Nucleus accumbens (tissue), 56 donors: ENCODE data around the gene STARD13.

Experiments used
- DNase-seq, 56 donors: peaks; one replicate each; lab custom pipeline; 2025; lab: John Stamatoyannopoulos, UW

The STARD13 gene, protein sequence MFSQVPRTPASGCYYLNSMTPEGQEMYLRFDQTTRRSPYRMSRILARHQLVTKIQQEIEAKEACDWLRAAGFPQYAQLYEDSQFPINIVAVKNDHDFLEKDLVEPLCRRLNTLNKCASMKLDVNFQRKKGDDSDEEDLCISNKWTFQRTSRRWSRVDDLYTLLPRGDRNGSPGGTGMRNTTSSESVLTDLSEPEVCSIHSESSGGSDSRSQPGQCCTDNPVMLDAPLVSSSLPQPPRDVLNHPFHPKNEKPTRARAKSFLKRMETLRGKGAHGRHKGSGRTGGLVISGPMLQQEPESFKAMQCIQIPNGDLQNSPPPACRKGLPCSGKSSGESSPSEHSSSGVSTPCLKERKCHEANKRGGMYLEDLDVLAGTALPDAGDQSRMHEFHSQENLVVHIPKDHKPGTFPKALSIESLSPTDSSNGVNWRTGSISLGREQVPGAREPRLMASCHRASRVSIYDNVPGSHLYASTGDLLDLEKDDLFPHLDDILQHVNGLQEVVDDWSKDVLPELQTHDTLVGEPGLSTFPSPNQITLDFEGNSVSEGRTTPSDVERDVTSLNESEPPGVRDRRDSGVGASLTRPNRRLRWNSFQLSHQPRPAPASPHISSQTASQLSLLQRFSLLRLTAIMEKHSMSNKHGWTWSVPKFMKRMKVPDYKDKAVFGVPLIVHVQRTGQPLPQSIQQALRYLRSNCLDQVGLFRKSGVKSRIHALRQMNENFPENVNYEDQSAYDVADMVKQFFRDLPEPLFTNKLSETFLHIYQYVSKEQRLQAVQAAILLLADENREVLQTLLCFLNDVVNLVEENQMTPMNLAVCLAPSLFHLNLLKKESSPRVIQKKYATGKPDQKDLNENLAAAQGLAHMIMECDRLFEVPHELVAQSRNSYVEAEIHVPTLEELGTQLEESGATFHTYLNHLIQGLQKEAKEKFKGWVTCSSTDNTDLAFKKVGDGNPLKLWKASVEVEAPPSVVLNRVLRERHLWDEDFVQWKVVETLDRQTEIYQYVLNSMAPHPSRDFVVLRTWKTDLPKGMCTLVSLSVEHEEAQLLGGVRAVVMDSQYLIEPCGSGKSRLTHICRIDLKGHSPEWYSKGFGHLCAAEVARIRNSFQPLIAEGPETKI

DNA sequence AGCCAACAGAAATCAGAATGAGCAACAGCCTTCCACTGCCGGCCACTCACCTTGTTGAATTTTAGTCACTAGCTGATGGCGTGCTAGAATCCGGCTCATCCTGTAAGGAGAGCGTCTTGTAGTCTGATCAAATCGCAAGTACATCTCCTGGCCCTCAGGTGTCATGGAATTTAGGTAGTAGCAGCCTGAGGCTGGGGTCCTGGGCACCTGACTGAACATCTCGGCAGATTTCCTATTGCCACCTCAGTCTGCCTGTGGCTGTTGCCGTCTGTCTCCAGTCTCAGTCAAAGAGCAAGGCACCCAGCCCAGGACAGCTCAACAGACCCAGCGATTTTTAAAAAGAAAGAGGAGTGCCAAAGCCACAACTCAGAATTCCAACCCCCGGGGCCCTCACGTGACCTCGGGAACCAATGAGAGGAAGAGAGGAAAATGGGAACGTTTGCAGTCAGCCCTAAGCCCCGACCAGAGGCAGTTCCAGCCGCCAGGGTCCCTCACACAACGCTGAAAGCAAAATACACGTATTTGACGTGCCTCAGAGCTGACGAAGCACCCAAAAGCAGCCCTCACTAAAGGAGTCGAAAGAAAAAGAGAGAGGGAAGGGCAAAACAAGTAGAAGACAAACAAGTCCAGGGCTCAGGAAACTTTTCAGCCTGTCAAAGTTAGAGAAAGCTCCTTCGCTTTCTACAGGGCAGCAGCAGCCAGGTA is at the start of gene STARD13:
Gene STARD13, minus strand, starts transcription at position 336 of the 705 bp plus-strand sequence. Its CDS starts 117 bp downstream, at position 219.
- peak; percentile 41 to 96 (median 88) for DNase-seq

DNA sequence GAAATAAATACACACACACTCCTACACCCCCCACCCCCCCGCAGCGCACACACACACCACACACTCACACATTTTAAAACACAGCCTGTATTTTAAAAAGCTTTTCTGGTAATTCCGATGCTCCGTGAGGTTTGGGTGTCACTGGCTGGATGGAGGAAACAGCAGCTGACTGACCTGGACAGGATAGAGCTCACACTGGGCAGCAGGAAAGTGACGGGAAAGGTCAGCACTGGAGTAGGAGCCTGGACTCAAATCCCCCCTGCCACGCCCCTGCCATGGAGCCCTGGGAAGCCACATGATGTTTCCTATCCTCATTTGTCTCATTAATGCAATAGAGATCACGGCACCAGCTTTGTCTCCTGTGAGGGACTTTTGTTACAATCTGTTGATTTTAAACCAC is 49.3 kb upstream of the STARD13 start:
- DNase-seq, result no peak

DNA sequence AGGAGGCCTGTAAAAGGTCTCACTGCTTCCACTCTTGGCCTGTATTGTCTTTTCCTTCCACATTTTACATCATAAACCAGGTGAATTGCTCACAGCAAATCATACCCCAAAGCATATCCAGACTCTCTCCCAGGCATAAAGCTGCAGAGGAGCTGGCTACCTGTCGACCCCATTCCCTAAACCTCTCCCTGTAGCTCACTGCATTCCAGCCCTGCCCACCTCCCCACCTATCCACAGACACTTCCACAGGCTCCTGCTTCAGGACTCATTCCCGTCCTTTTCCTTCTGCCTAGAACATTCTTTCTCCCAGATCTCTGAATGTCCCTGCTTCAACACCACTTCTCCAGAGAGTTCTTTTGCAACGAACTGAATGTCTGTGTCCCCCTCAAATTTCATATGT is 46.4 kb upstream of the STARD13 start:
- no peak for DNase-seq

DNA sequence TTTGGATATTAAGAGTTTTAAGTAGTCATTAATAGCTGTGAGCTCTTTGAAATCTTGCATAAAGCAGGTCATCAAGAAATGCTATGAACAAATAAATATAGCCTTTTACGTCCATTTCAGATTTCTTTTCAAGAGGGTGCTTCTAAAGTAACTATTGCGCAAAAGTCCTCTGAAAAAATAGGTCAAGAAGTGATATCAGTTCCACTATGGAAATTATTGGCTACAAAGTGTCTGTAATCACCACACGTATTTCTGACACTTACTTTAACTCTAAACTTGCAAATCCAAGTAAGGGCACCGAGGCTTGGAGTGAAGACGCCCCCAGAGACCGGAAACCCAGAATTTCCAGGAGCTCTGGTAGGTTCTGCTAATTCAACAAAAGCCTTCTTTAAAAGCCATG is 44.9 kb upstream of the STARD13 start:
- no peak for DNase-seq

DNA sequence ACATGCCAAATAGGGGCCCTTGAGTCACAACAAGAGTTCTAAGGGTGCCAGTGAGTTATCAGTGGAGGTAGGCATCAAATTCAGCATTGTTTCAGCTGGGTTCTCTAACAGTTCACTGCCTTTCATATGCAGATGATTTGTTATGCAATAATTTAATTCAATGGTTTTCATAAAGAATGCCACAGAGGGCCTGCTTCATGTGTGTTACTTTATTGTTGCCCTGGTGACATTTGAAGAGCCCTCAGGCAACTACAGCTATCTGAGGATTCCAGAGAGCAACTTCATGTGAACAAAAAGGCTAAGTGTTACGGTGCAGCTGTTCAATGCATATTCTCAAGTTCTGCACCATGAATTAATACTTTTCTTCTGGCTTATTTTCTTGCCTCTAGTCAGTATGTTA is 43.1 kb upstream of the STARD13 start:
- no peak for DNase-seq

DNA sequence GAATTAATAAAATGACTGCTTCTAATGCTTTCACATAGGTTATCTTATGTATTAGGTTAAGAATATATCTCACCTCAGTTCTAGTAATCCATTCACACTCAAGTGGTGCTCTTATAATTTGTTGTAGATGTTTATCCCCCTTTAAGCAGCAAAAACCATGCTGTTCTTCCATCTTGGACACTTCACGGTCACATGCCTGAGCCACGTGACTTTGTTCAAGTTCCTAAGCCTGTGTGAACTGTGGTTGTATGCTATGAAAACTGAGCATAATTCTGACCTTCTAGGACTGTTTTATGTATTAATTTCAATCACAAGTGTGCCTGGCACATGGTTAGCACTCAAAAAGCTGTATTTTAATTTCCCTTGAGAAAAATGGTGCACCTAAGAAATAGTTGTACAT is 41.2 kb upstream of the STARD13 start:
- DNase-seq, result no peak

DNA sequence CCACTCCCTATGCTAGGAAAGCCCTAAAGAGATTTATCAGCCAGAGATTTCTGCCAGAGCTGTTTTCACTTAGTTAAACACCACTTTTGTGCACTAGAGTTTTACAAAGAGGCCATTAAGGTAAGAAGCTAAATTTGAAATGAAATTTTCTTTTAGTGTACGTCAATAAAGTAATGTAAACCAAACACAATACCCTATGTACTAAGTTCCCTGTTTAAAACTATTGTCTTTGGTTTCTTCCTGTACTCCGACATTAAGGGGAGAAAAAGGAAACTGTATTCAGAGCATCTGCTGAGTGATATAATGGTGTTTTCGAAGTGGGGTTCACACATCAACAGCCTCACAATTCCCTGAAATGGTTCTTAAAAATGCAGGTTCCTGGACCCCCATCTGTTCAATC is 40.7 kb upstream of the STARD13 start:
- DNase-seq, result no peak

DNA sequence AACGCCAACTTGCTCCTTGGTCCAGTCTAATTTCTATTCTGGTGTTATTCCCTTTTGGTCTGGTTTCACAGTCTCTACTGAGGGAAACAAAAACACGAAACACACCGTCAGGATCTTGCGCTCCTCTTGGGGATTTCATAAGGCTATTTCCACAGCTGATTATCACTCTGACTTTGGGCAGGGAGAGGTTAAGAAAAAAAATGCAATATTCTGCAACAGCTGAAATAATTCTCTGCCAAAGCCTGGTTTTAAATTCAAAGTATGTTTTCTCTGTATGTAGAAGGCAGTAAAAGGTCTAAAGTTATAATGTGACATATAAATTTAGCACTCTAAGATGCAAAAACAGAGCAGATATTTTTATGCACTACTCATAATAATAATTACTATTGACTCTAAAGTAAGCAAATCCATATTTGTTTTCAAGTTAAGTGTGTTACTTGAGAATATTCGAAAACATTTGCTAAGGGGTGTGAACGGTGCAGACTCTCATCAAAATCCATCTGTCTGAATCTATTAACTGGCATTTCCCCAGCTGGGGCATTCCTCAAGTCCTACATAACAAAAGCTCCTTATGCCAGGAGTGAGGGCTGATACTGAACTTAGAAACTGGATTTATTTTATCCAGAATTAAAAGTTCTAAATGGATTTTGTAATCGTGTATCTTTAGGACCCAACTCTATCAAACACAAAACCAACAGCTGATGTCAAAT is 38.4 kb upstream of the STARD13 start:
- DNase-seq, result no peak

DNA sequence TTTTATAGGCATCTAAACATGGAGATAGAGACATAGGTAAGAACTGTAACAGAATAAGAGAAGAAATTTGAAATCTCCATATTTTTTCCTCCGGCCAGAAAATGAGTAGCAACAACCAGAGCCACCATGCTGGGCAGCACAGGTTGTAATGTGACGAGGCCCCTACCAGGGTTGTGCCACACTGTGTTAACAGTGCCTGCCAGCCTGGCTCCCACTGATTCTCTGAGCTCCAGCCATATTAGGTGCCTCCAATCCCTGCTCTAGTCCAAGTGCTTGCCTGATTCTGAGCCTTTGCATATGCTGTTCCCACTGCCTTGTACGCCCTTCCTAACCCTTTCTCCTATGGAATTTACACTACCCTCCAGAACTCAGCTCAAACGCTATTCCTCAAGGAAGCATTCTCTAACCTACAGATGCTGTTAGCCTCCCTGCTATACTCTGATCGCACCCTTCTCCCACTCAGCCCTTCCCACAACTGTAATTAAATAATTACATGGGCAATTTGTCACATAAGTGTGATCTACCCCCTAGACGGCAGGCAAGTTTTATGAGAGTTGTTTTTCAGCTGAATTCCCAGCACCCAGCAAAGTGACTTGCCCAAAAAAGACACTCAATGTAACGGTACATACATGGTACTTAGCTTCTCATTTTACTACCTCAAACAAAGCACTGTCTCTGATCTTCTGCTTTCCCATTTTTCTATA is 37.6 kb upstream of the STARD13 start:
- no peak for DNase-seq

DNA sequence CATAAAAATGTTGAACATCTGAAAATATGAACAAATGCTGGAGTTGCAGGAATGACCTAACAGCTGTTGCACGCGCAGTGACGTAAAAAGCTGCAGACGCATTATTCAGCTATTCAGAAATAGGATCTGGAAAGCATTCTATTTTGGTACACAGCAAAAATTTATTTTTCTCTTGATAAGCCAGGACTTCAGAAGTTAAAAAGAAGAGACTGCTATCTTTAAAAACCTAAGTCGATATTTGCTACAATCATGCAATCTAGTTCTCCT is 36.9 kb upstream of the STARD13 start:
- no peak for DNase-seq

DNA sequence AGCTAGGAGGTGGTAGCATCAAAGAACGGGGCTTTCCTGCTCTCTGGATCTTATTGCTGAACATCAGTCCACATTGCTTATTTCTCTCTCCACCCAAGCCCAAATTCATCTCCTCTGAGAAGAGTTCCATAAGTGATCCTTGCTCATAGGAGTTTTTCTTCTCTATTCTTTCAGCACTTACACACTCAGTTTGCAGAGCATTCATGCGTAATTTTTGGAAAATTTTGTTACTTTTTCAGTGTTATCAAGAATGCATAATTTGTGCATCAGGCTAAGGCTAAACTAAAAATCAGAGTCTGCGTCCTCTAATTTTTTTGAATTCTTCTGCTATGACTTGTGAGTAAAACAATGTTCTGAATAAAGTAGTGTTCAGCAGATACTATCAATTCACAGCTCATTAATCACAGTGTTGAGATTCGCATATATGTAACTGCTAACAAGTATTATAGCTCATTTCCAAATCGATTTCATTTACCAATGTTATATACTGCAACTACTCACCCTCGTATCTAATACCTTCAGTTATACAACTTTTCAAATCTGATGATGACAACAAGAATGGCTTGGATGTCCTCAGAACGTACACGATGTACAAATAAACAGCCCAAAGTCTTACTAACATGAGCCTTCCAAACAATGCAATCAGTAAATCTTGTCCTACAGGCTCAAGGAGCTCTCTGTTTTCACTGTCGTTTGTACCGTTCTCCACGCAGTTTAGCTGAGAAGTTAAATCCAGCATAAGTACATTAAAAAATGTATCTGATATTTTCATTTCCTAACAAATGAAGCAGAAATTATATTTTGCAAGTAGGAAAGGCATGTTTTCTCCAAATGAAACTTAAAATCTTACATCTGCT is 36.4 kb upstream of the STARD13 start:
- DNase-seq, result no peak

DNA sequence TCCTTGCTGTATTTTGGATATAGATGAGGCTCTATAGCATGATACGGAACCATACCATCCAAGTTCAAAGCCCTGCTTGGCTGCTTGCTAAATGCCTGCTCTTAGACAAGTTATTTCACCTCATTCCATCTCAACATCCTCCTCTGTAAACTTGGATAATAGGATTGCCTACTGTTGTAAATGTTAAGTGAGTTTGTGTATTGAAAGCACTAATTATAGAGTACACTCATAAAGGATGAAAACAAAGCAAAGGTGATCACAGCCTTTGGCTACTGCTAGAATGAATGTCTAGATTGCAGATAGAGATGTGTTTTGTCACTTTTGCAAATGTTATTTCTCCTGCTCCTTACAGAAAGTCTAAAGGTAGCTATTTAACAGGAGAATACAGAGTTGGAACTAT is 34.3 kb upstream of the STARD13 start:
- no peak for DNase-seq

DNA sequence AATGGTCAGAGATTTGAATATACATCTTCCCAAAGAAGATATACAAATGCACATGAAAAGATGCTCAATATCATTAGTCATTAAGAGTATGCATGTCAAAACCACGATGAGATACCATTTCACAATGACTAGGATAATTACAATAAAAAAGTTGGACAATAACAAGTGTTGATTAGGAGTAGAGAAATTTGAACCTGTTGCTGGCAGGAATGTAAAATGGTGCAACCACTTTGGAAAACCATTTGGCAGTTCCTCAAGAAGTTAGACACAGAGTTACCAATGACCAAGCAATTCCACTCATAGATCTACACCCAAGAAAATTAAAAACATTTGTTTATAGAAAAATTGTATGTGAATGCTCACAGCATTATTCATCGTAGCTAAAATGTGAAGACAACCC is 33.2 kb upstream of the STARD13 start:
- DNase-seq, result no peak

DNA sequence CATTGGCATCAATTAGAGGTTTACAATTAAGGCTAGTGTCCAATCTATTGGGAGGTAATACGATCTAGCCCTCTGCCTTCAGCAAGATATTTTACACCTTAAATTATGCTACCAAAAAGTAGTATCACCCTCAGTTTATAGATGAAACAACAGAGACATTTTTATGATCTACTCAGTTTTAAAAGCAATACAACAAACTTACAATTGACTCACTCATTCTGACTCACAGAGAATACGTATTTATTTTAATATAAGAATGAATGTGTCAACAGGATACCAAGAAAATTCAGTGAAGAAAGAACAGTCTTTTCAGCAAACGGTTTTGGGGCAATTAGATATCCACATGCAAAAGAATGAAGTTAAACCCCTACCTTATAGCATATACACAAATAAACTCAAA is 32.5 kb upstream of the STARD13 start:
- no peak for DNase-seq

DNA sequence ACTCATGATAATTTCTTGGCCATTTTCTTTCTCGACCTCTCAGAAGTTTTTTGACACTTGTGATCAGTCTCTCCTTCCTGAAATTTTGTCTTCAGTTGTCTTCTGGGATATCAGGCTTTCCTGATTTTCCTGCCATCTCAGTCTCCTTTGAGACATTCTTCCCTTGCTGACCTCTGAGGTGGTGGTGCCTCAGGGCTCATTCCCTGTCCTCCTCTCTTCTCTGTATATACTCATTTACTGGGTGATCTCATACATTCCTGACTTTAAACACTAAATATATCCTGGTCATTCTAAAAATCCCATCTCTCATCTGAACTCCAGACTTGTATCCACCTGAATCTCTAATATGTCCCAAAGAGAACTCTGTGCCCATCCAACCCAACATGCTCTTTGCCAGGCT is 31.3 kb upstream of the STARD13 start:
- DNase-seq, result no peak

DNA sequence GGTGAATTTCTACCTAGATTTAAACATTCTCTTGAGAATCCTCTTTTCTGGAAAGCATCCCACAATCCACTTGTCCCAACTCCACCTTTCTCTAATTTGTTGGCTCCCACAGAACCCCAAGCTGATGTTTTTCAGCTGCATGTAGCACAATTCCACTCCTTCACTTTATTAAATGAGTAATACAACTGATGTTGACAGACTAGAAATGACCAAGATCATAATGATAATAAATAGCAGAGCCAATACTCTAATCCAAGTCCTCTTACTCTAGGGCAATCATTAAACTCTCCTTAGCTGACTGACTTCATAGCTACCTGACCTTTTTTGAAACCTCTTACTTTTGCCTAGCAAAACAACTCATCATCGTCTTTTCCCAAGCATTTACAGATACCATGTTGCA is 27.9 kb upstream of the STARD13 start:
- no peak for DNase-seq

DNA sequence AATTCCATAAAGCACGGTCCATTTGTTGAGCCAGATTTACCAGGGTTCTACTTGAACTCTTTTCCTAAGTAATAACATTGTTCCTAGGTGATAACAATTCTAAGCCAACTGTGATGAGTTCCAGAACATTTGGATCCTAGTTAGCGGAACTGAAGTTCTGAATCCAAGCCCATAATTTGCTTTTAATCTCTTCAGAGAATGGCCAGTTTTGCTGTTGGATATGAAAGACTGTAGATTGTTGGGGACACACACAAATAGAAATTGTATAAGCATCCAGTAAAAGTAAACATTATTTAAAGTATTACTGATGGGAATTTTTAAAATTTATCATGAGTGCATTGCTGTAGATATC is 27.3 kb upstream of the STARD13 start:
- DNase-seq, result no peak

DNA sequence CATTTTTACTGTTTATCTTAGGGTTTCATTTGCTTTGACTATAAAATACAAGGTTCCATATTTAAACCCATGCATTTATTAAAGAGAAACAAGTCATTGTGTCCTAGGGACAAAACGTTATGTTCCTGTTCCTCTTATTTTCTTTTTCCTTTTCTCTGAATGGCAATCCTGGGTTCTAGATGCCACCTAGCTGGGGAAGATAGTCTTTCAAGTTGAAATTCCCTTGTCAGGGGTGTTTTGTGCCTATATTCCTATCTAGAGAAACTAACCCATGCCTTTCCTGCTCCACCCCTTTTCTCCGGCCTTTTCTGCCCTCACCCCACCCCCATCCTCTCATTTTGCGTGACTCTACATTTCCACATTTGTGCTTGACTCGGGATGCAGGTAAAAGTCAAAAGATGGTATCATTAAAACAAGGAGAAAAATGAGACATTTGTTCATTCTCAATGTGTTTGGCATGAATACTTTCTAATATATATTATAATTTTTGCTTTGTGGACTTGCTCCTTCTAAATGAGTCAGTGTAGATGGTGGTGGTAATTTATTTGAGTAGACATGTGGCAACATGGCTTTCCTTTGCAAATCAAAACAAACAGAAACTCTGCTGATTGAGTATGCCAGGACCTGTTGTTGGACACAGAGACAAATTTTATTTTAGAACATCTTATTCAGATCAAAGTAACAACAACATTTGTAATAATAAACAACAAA is 26.8 kb upstream of the STARD13 start:
- peak in 6 of 56 donors; percentile 2 to 30 (median 6) for DNase-seq
